Adrenal gland (tissue), 5 donors: ENCODE results near the gene SYNE2.

Experiments used
- POLR2A ChIP-seq, 2 donors: fragments of 450-650 bp; IDR thresholded peaks; one replicate each; pipeline ENCODE4 v1.6.1; 2017; ENCODE audit warnings: antibody characterized with exemption in 2 of 2, mild to moderate bottlenecking in 2 of 2, moderate library complexity in 1 of 2
- TF ChIP-seq, protein P1 (sequence below), 6 experiments: fragments of 450-650 bp in 4 of 6; fragments of 200-600 bp in 2 of 6; sonication (generic) in 1 of 6; IDR thresholded peaks; 1 replicate in 5 of 6; 2 replicates in 1 of 6; pipeline versions ENCODE4 v1.5.1 to v1.8.0; 2016 to 2021; ENCODE audit warnings: antibody characterized with exemption in 6 of 6, mild to moderate bottlenecking in 2 of 6, moderate library complexity in 1 of 6
- donor health status: DM: no; HTN: no; CAD: no.

DNA sequence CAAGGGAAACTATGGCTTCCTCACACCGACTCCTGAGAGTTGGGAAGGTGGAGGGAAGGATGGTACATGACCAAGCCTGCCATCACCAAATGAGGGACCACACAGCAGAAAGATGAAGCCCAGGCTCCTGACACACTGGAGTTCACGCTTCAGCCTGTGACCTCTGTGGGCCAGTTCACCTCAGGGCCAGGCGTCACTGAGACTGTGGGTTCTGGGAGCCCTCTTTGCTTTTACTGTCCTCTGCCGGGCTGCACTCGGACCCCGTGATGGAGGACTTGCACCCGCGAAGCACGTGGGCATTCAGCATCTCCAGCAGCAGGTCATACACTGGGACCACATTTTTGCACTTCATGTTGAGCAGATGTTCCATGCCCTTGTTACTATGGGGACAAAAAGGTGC, 380.1 kb downstream of the SYNE2 start:
- TF ChIP-seq, protein P1, sequence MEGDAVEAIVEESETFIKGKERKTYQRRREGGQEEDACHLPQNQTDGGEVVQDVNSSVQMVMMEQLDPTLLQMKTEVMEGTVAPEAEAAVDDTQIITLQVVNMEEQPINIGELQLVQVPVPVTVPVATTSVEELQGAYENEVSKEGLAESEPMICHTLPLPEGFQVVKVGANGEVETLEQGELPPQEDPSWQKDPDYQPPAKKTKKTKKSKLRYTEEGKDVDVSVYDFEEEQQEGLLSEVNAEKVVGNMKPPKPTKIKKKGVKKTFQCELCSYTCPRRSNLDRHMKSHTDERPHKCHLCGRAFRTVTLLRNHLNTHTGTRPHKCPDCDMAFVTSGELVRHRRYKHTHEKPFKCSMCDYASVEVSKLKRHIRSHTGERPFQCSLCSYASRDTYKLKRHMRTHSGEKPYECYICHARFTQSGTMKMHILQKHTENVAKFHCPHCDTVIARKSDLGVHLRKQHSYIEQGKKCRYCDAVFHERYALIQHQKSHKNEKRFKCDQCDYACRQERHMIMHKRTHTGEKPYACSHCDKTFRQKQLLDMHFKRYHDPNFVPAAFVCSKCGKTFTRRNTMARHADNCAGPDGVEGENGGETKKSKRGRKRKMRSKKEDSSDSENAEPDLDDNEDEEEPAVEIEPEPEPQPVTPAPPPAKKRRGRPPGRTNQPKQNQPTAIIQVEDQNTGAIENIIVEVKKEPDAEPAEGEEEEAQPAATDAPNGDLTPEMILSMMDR (IDR thresholded peaks at IDR 0.05): no peak
- TF ChIP-seq POLR2A (IDR thresholded peaks at IDR 0.05): no peak
